Liver (tissue), 3 donors: Measurements from ENCODE around the gene LRRC15.

ENCODE experiments used
- EGR1 ChIP-seq, 2 donors: IDR thresholded peaks; 2 replicates each; pipeline ENCODE4 v1.6.1; 2016 to 2018; ENCODE audit warnings: antibody characterized with exemption in 2 of 2, low read depth in 2 of 2
- FOXA1 ChIP-seq: IDR thresholded peaks from 2 replicates; pipeline ENCODE4 v1.6.1; 2016; ENCODE audit warnings: antibody characterized with exemption
- FOXA2 ChIP-seq: IDR thresholded peaks from 2 replicates; pipeline ENCODE4 v1.6.1; 2016; ENCODE audit warnings: antibody characterized with exemption
- GABPA ChIP-seq, 2 donors: IDR thresholded peaks in 1 of 2; conservative IDR thresholded peaks in 1 of 2; 2 replicates each; pipeline ENCODE4 v1.6.1; 2016; ENCODE audit warnings: antibody characterized with exemption in 2 of 2, mild to moderate bottlenecking in 1 of 2, moderate library complexity in 1 of 2
- HNF4G ChIP-seq: IDR thresholded peaks from 2 replicates; pipeline ENCODE4 v1.6.1; 2016; ENCODE audit warnings: antibody characterized with exemption
- JUND ChIP-seq, 2 donors: IDR thresholded peaks; 2 replicates each; pipeline ENCODE4 v1.6.1; 2016; ENCODE audit warnings: antibody characterized with exemption in 2 of 2
- RAD21 ChIP-seq, 2 donors: IDR thresholded peaks; 2 replicates each; pipeline ENCODE4 v1.6.1; 2016; ENCODE audit warnings: antibody characterized with exemption in 2 of 2, mild to moderate bottlenecking in 2 of 2
- REST ChIP-seq: IDR thresholded peaks from 2 replicates; pipeline ENCODE4 v1.6.1; 2016; ENCODE audit warnings: antibody characterized with exemption, mild to moderate bottlenecking
- SP1 ChIP-seq: IDR thresholded peaks from 2 replicates; pipeline ENCODE4 v1.6.1; 2018; ENCODE audit warnings: antibody characterized with exemption, mild to moderate bottlenecking
- TAF1 ChIP-seq: conservative IDR thresholded peaks from 2 replicates; pipeline ENCODE4 v1.6.1; 2016; ENCODE audit warnings: antibody characterized with exemption, mild to moderate bottlenecking
- YY1 ChIP-seq: IDR thresholded peaks from 2 replicates; pipeline ENCODE4 v1.6.1; 2016; ENCODE audit warnings: antibody characterized with exemption, mild to moderate bottlenecking
- TF ChIP-seq, protein P1 (sequence below): fragments of 150-350 bp; IDR thresholded peaks from 2 replicates; pipeline ENCODE4 v1.5.1; 2017; ENCODE audit warnings: improper control_type of control experiment, low read depth, low read length; ENCODE audit not compliant: missing input control
- TF ChIP-seq, protein P2 (sequence below): IDR thresholded peaks from 2 replicates; pipeline ENCODE4 v1.6.1; 2016; ENCODE audit warnings: antibody characterized with exemption
- TF ChIP-seq, protein P3 (sequence below): IDR thresholded peaks from 2 replicates; pipeline ENCODE4 v1.6.1; 2016; ENCODE audit warnings: antibody characterized with exemption
- donor health status: healthy.
- donor health status: healthy.

GRCh38 chr3:194374935-194375334 lies 5.4 kb upstream of the LRRC15 start:
- TF ChIP-seq, protein P1, sequence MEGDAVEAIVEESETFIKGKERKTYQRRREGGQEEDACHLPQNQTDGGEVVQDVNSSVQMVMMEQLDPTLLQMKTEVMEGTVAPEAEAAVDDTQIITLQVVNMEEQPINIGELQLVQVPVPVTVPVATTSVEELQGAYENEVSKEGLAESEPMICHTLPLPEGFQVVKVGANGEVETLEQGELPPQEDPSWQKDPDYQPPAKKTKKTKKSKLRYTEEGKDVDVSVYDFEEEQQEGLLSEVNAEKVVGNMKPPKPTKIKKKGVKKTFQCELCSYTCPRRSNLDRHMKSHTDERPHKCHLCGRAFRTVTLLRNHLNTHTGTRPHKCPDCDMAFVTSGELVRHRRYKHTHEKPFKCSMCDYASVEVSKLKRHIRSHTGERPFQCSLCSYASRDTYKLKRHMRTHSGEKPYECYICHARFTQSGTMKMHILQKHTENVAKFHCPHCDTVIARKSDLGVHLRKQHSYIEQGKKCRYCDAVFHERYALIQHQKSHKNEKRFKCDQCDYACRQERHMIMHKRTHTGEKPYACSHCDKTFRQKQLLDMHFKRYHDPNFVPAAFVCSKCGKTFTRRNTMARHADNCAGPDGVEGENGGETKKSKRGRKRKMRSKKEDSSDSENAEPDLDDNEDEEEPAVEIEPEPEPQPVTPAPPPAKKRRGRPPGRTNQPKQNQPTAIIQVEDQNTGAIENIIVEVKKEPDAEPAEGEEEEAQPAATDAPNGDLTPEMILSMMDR, result no peak
- TF ChIP-seq REST, result no peak
- TF ChIP-seq, protein P2, sequence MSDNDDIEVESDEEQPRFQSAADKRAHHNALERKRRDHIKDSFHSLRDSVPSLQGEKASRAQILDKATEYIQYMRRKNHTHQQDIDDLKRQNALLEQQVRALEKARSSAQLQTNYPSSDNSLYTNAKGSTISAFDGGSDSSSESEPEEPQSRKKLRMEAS, result no peak
- TF ChIP-seq, protein P3, sequence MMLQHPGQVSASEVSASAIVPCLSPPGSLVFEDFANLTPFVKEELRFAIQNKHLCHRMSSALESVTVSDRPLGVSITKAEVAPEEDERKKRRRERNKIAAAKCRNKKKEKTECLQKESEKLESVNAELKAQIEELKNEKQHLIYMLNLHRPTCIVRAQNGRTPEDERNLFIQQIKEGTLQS, result no peak
- no peak for TF ChIP-seq FOXA2
- TF ChIP-seq HNF4G, result no peak
- no peak for TF ChIP-seq YY1
- TF ChIP-seq SP1, result no peak
- no peak for TF ChIP-seq GABPA (IDR thresholded peaks at IDR 0.05 in 1 of 2, conservative IDR thresholded peaks at IDR 0.05 in 1 of 2)
- TF ChIP-seq RAD21 (IDR thresholded peaks at IDR 0.05), result no peak
- TF ChIP-seq JUND (IDR thresholded peaks at IDR 0.05), result no peak
- TF ChIP-seq EGR1 (IDR thresholded peaks at IDR 0.05; ENCODE audit: low read depth in 2 of 2), result no peak
- TF ChIP-seq TAF1, result no peak
- no peak for TF ChIP-seq FOXA1
